AG09319 (cell line): ENCODE measurements around the gene CEMIP.

Source experiments
- DNase-seq: peaks from one replicate; pipeline ENCODE4 v3.0.0-alpha.2; 2010; ENCODE audit warnings: low read depth; ENCODE audit errors: extremely low read depth
- CTCF ChIP-seq: IDR thresholded peaks from 2 replicates; pipeline ENCODE4 v1.5.1; 2011; ENCODE audit warnings: low read depth, mild to moderate bottlenecking, inconsistent platforms, low read length, moderate library complexity

Gene CEMIP

GRCh38 chr15:80939216-80939615, 160.0 kb downstream of the CEMIP start:
- no peak for DNase-seq
- no peak for TF ChIP-seq CTCF

GRCh38 chr15:80940331-80940730, 161.2 kb downstream of the CEMIP start:
- TF ChIP-seq CTCF: no peak
- DNase-seq: no peak

- no peak for DNase-seq
- TF ChIP-seq CTCF: no peak
Observed at GRCh38 chr15:80940851-80941250, 161.7 kb downstream of the CEMIP start.

- DNase-seq: no peak
- no peak for TF ChIP-seq CTCF
Observed at GRCh38 chr15:80942266-80942665, 163.1 kb downstream of the CEMIP start.

- TF ChIP-seq CTCF: no peak
- DNase-seq: no peak
Observed at GRCh38 chr15:80942746-80943565, 163.8 kb downstream of the CEMIP start.

GRCh38 chr15:80944818-80945217, 165.6 kb downstream of the CEMIP start:
- DNase-seq: no peak
- TF ChIP-seq CTCF: no peak

GRCh38 chr15:80945605-80946004, 166.4 kb downstream of the CEMIP start:
- no peak for DNase-seq
- TF ChIP-seq CTCF: no peak
